Heart left ventricle (tissue), 16 donors: ENCODE measurements around the gene ASPDH. TPM values are rescaled to one million over a fixed set of nuclear protein-coding genes. Genes with fewer than 3 reads are reported as not detected.

Experiments
- ATAC-seq, 4 donors: fragments of 200-7000 bp; cut with Tn5 transposase; one replicate each; pipeline ENCODE4 v1.9.1; 2020 to 2022; ENCODE audit warnings: moderate library complexity in 4 of 4, mild to moderate bottlenecking in 3 of 4, moderate number of reproducible peaks in 1 of 4
- DNase-seq, 5 donors: peaks; one replicate each; pipeline ENCODE4 v3.0.0-alpha.2; 2020
- H3K27ac ChIP-seq, 12 donors: fragments of 200-600 bp; sonication (generic) in 4 of 12; one replicate each; pipeline versions ENCODE4 v1.5.0 to v1.8.0; 2016 to 2022; ENCODE audit warnings: mild to moderate bottlenecking in 2 of 12
- H3K27me3 ChIP-seq, 9 donors: fragments of 200-600 bp; sonication (generic) in 2 of 9; one replicate each; pipeline versions ENCODE4 v1.5.1 to v1.8.0; 2016 to 2022; ENCODE audit warnings: mild to moderate bottlenecking in 3 of 9
- H3K36me3 ChIP-seq, 9 donors: fragments of 200-600 bp; sonication (generic) in 2 of 9; one replicate each; pipeline versions ENCODE4 v1.5.0 to v1.8.0; 2018 to 2022; ENCODE audit warnings: mild to moderate bottlenecking in 2 of 9
- H3K4me1 ChIP-seq, 12 donors: fragments of 200-600 bp; sonication (generic) in 4 of 12; one replicate each; pipeline versions ENCODE4 v1.5.0 to v1.8.0; 2016 to 2022; ENCODE audit warnings: mild to moderate bottlenecking in 3 of 12
- H3K4me3 ChIP-seq, 12 donors: fragments of 200-600 bp; sonication (generic) in 4 of 12; one replicate each; pipeline versions ENCODE4 v1.5.0 to v1.8.0; 2017 to 2022; ENCODE audit warnings: mild to moderate bottlenecking in 9 of 12, moderate library complexity in 4 of 12
- H3K9me3 ChIP-seq, 12 donors: fragments of 200-600 bp; sonication (generic) in 4 of 12; one replicate each; pipeline versions ENCODE4 v1.5.0 to v1.8.0; 2016 to 2022; ENCODE audit warnings: mild to moderate bottlenecking in 1 of 12
- POLR2A ChIP-seq, 2 donors: fragments of 450-650 bp; IDR thresholded peaks; one replicate each; pipeline ENCODE4 v1.6.1; 2017; ENCODE audit warnings: antibody characterized with exemption in 2 of 2, mild to moderate bottlenecking in 2 of 2, moderate library complexity in 2 of 2
- WGBS, 4 donors: extraction: QIAGEN DNeasy Blood & Tissue Kit in 2 of 4; methylation state at CpG; one replicate each; pipeline versions ENCODE4 v1.1.5 to v1.1.7; 2013 to 2018; 5-methylcytosine and 5-hydroxymethylcytosine counted together
- intact Hi-C, 10 donors: fragments of 100-400 bp; cut with DNase I; formaldehyde crosslinking; loops; one replicate each; pipeline versions ENCODE4 v1.11.1 to v1.14.2; 2022
- polyA plus RNA-seq, 2 donors: library from polyadenylated mRNA; stranded (reverse); fragments of 200-250 nt; gene quantifications; one replicate each; pipeline ENCODE4 v1.2.3, GENCODE V29; 2013
- total RNA-seq, 9 donors: library from RNA; depleted of rRNA in 2 of 9; stranded (reverse); fragments of >200 nt in 2 of 9; fragmentation: NEBNext Ultra II Directional in 3 of 9; extraction: Animal tissue kit (Norgen Biotek cat#: 25700) in 3 of 9; gene quantifications; one replicate each; pipeline versions ENCODE4 v1.1.0 to v1.2.4, GENCODE V29; 2016 to 2023
- TF ChIP-seq, protein P1 (sequence below), 12 donors: fragments of 200-600 bp; sonication (generic) in 4 of 12; IDR thresholded peaks; one replicate each; pipeline versions ENCODE4 v1.5.0 to v1.8.0; 2018 to 2022; ENCODE audit warnings: antibody characterized with exemption in 12 of 12, mild to moderate bottlenecking in 5 of 12
- donor health status: ischemic (EF 13 %, LVEDD 7.1; RV severe dilation, severe dysfunction).
- donor health status: healthy with polysubstance abuse.
- donor health status: DM: no; HTN: yes; CAD: no.
- donor health status: DM: no; HTN: no; CAD: no.
- donor health status: ischemic (EF 25% LVEDD 6.9; RV normal size, moderate dysfunction).
- donor health status: ischemic (EF 25% LVEDD 5.7; RV mildly dilated, moderate dysfunction).
- donor health status: healthy.
- donor health status: DM: yes; HTN: yes; CAD: no.
- donor health status: ischemic (EF 35%, LVEDD 5.7; RV mildly dilated, moderate dysfunction).
- donor health status: nonischemic (EF 11% LVEDD 7.7; RV severe dilation, severe dysfunction).
- donor health status: DM: yes; HTN: yes; CAD: no.
- donor health status: PGD.
- donor health status: ischemic (EF 29% LVEDD 5.4; RV normal size, mild dysfunction).
- donor health status: nonischemic (EF 23%, LVEDD 6.1; RV moderate dilation, normal function).

ASPDH gene
- total and polyA plus RNA-seq, 11 donors = not detected

DNA sequence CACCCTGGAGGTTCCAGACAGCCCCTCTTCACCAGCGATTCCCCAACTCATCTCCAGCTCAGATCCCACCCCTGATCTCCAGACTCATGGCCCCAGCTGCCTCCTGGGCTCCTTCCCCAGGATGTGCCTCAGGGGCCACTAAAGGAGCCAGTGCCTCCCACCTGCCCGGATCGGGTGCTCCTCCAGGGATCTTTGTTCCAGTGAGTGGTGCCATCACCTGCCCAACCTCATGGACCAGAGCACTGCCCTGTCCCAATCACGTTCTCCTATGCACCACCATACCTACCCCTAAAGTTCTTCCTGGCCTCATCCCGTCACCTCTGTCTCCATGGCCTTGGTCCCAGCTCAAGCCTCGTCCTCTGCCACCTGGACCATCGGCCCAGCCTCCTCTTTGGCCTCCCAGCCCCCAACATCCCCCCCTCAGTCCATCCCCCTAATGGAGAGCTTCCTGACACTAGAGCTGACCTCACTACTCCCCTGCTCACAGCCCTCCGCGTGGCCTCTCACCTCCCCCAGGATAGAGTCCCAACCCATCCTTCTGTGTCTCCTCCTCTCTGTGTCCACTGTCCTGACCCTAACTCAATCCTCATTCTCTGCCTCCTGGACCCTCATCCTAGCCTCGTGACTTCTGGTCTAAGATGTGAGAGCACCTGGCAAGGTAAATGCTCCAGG lies 28.3 kb downstream of the ASPDH start:
- intact Hi-C loops = no loop called here
- H3K27ac ChIP-seq = no peak overlapping the region
- DNase-seq (peak in 1 of 5 donors; percentile 8), ATAC-seq (no peak)
- H3K4me3 ChIP-seq = no peak overlapping the region
- peaks cover 0 to 11% (median 0%) of the 10 kb centered on the region in 12 donors for H3K4me1 ChIP-seq
- peaks cover 0 to 48% (median 27%) of the 10 kb centered on the region in 9 donors for H3K36me3 ChIP-seq
- 65 to 74% (median 71%) methylated on average over 9 to 10 of the region's 10 CpGs for WGBS, 4 donors
- no peaks in the 10 kb centered on the region for H3K9me3 ChIP-seq
- peaks cover 0 to 4% (median 0%) of the 10 kb centered on the region in 9 donors for H3K27me3 ChIP-seq
- no peak for TF ChIP-seq POLR2A (IDR thresholded peaks at IDR 0.05)
- TF ChIP-seq, protein P1, sequence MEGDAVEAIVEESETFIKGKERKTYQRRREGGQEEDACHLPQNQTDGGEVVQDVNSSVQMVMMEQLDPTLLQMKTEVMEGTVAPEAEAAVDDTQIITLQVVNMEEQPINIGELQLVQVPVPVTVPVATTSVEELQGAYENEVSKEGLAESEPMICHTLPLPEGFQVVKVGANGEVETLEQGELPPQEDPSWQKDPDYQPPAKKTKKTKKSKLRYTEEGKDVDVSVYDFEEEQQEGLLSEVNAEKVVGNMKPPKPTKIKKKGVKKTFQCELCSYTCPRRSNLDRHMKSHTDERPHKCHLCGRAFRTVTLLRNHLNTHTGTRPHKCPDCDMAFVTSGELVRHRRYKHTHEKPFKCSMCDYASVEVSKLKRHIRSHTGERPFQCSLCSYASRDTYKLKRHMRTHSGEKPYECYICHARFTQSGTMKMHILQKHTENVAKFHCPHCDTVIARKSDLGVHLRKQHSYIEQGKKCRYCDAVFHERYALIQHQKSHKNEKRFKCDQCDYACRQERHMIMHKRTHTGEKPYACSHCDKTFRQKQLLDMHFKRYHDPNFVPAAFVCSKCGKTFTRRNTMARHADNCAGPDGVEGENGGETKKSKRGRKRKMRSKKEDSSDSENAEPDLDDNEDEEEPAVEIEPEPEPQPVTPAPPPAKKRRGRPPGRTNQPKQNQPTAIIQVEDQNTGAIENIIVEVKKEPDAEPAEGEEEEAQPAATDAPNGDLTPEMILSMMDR (IDR thresholded peaks at IDR 0.05) = no peak

DNA sequence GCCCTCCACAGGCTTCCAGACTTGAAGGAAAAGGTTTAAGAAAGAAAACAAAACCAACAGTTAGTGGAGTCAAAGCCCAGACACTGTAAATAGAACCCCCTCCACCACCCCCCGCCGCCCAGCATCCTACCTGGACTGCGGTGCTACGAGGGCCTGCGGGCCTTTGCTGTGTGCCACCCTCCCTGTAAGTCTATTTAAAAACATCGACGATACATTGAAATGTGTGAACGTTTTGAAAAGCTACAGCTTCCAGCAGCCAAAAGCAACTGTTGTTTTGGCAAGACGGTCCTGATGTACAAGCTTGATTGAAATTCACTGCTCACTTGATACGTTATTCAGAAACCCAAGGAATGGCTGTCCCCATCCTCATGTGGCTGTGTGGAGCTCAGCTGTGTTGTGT lies 30.8 kb downstream of the ASPDH start:
- H3K27me3 ChIP-seq = peaks cover 0 to 4% (median 0%) of the 10 kb centered on the region in 9 donors
- no peak overlapping the region for H3K27ac ChIP-seq
- H3K4me1 ChIP-seq = peaks cover 0 to 17% (median 3%) of the 10 kb centered on the region in 12 donors
- TF ChIP-seq POLR2A (IDR thresholded peaks at IDR 0.05) = no peak
- TF ChIP-seq, protein P1 (IDR thresholded peaks at IDR 0.05) = no peak
- ATAC-seq = no peak
- DNase-seq = no peak
- 57 to 66% (median 63%) methylated on average over 10 of the region's 10 CpGs for WGBS, 4 donors
- intact Hi-C loops = no loop called here
- H3K4me3 ChIP-seq = no peak overlapping the region
- H3K9me3 ChIP-seq = no peaks in the 10 kb centered on the region
- H3K36me3 ChIP-seq = peaks cover 0 to 68% (median 44%) of the 10 kb centered on the region in 9 donors

DNA sequence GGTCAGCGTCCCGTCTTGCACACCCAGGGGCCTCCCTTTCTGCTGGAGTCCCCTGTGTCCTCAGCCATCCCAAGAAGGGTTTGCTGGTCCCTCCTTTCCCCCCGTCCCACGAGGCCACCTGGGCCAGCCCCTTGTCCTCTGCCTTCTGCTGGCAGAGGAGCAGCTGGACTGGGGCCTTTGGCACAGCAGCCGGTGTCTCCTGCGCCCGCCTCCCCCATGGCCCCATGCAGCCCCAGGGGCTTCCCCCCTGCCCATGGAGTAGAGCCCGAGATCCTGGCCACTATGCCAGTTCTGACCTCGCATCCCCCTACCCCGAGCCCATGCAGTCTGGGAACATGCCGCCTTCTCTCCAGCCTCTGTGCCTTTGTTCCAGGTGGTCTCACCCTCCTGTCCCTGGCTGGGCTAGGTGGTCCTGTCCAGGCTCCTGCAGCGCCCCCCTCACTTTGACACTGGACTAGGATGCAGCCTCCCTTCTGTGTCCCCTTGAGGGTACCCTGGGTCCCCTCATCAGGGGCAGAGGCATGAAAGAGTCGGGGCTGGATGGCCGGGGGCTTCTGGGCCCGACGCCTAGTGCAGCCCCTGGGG lies 31.4 kb downstream of the ASPDH start:
- ATAC-seq (no peak), DNase-seq (peak in 1 of 5 donors; percentile 40)
- whole genome bisulfite sequencing, 4 donors = 64 to 84% (median 78%) methylated on average over 10 to 16 of the region's 16 CpGs
- intact Hi-C loops = no loop called here
- Histone ChIP-seq H3K36me3 (peaks cover 0 to 68% (median 44%) of the 10 kb centered on the region in 9 donors), H3K27ac (no peak overlapping the region), H3K9me3 (no peaks in the 10 kb centered on the region), H3K4me3 (no peak overlapping the region), H3K4me1 (peaks cover 3 to 23% (median 8%) of the 10 kb centered on the region in 12 donors), H3K27me3 (peaks cover 0 to 2% (median 0%) of the 10 kb centered on the region in 9 donors)
- TF ChIP-seq, protein P1 (IDR thresholded peaks at IDR 0.05) = no peak
- no peak for TF ChIP-seq POLR2A (IDR thresholded peaks at IDR 0.05)

DNA sequence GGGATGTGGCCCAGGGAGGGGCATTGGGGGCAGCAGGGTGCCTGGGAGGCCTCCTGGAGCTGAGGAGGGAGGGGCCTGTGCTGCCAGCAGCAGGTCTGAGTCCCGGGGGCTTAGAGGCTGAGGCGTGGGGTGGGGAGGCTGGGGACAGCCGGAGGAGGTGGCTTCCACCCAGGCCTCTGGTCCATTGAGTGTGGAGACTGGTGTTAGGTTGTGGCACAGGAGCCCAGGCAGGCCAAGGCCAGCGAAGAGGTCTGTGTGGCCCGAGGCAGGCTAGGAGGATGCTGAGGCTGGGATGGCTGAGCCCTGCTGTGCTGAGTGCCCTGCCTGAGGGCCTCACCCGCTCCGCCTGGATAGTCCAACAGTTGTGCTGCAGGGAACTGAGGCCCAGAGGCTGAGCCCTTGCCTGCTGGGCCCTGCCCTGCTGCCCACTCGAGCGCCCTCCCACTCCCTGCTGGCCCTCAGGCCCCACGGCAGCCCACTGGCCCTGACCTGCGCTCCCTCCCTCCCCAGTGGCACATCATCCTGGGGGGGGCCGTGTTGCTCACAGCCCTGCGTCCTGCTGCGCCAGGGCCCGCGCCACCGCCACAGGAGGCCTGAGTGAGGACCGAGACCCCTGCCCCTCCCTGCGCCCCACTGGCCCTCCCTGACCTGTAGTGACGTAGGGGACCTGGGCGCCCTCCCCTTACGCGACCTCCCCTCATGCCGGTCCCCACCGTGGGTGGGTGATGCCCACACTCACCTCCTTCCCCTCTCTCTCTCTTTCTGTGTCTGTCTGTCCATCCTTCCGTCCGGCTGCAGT lies 32.2 kb downstream of the ASPDH start:
- 92 to 95% (median 94%) methylated on average over 23 to 27 of the region's 27 CpGs for WGBS, 4 donors
- Histone ChIP-seq H3K27me3 (no peaks in the 10 kb centered on the region), H3K9me3 (no peaks in the 10 kb centered on the region), H3K4me1 (peaks cover 7 to 30% (median 14%) of the 10 kb centered on the region in 12 donors), H3K36me3 (peaks cover 0 to 61% (median 44%) of the 10 kb centered on the region in 9 donors), H3K27ac (no peak overlapping the region), H3K4me3 (no peak overlapping the region)
- ATAC-seq (peak in 1 of 4 donors; percentile 9), DNase-seq (peak in 2 of 5 donors; percentile 22 to 48)
- TF ChIP-seq, protein P1 (IDR thresholded peaks at IDR 0.05) = no peak
- no peak for TF ChIP-seq POLR2A (IDR thresholded peaks at IDR 0.05)
- intact Hi-C loops = no loop called here
